T-cell (primary cell): ENCODE data around the gene TSEN15. TPM values are rescaled to one million over a fixed set of nuclear protein-coding genes. Genes with fewer than 3 reads are reported as not detected.
A peak's percentile ranks its signal among the peaks of the same experiment; 100 is the strongest.

Experiments
- ATAC-seq, 4 experiments: fragments of 200-7000 bp in 3 of 4; fragments of 150-1000 bp in 1 of 4; cut with Tn5 transposase; replicated peaks in 1 of 4; 1 replicate in 3 of 4; 2 replicates in 1 of 4; pipeline ENCODE4 v1.10.0; 2021; ENCODE audit warnings: moderate library complexity in 3 of 4, mild to moderate bottlenecking in 2 of 4, moderate number of reproducible peaks in 1 of 4
- CTCF ChIA-PET, 2 donors: fragments of 300-600 bp; sonication (Branson Sonifier 250); formaldehyde crosslinking; loops; one replicate each; lab custom pipeline; 2022; ENCODE audit warnings: antibody characterized with exemption in 2 of 2; lab: Charles Lee
- POLR2A ChIA-PET, 2 donors: fragments of 300-600 bp; sonication (Branson Sonifier 250); formaldehyde crosslinking; loops; one replicate each; lab custom pipeline; 2022; ENCODE audit warnings: antibody characterized with exemption in 2 of 2; lab: Charles Lee
- DNase-seq, 35 experiments: peaks; one replicate each; pipeline versions ENCODE4 v3.0.0 to v3.0.0-alpha.2; 2013 to 2023
- H3K27ac ChIP-seq: one replicate; pipeline ENCODE4 v1.5.1; 2013; ENCODE audit warnings: low read length
- H3K27me3 ChIP-seq, 2 experiments: replicated peaks in 1 of 2; 1 replicate in 1 of 2; 2 replicates in 1 of 2; pipeline versions ENCODE4 v1.6.1 to v1.7.0; 2013; ENCODE audit warnings: low read length in 1 of 2, mixed read lengths in 1 of 2; ENCODE audit not compliant: control insufficient read depth in 2 of 2, insufficient read depth in 2 of 2; ENCODE audit errors: extremely low read depth in 1 of 2
- H3K36me3 ChIP-seq, 2 donors: 1 replicate in 1 of 2; 2 replicates in 1 of 2; pipeline versions ENCODE4 v1.6.1 to v1.7.0; 2013; ENCODE audit warnings: low read length in 1 of 2; ENCODE audit not compliant: control insufficient read depth in 2 of 2, insufficient read depth in 1 of 2; ENCODE audit errors: extremely low read depth in 1 of 2
- H3K4me1 ChIP-seq, 2 experiments: 1 replicate in 1 of 2; 2 replicates in 1 of 2; pipeline versions ENCODE4 v1.6.1 to v1.7.0; 2013; ENCODE audit warnings: low read length in 2 of 2, mixed read lengths in 1 of 2; ENCODE audit not compliant: insufficient read depth in 2 of 2, control insufficient read depth in 1 of 2; ENCODE audit errors: extremely low read depth in 1 of 2
- H3K4me3 ChIP-seq, 2 donors: 1 replicate in 1 of 2; 2 replicates in 1 of 2; pipeline versions ENCODE4 v1.5.1 to v1.7.0; 2013; ENCODE audit warnings: mild to moderate bottlenecking in 2 of 2, low read length in 1 of 2, moderate library complexity in 1 of 2; ENCODE audit not compliant: control insufficient read depth in 1 of 2; ENCODE audit errors: extremely low read depth in 1 of 2
- H3K9me3 ChIP-seq: 2 replicates; pipeline ENCODE4 v1.7.0; 2013
- H3K27ac Mint-ChIP-seq, 2 donors: one replicate each; pipeline ENCODE4 v1.8.0; 2020 to 2021; ENCODE audit warnings: mild to moderate bottlenecking in 2 of 2, mixed read lengths in 2 of 2
- H3K27me3 Mint-ChIP-seq, 2 donors: one replicate each; pipeline ENCODE4 v1.8.0; 2021 to 2022; ENCODE audit warnings: mixed read lengths in 2 of 2
- H3K36me3 Mint-ChIP-seq: one replicate; pipeline ENCODE4 v1.8.0; 2021; ENCODE audit warnings: mixed read lengths
- H3K4me1 Mint-ChIP-seq, 3 donors: one replicate each; pipeline ENCODE4 v1.8.0; 2020 to 2022; ENCODE audit warnings: mixed read lengths in 3 of 3, mild to moderate bottlenecking in 1 of 3
- H3K4me3 Mint-ChIP-seq, 3 donors: one replicate each; pipeline ENCODE4 v1.8.0; 2020 to 2022; ENCODE audit warnings: mild to moderate bottlenecking in 3 of 3, mixed read lengths in 3 of 3, moderate library complexity in 3 of 3
- H3K9me3 Mint-ChIP-seq, 3 donors: one replicate each; pipeline ENCODE4 v1.8.0; 2020 to 2022; ENCODE audit warnings: mixed read lengths in 3 of 3
- WGBS: methylation state at CpG from one replicate; pipeline ENCODE4 v1.1.5; 2013; ENCODE audit warnings: missing lambda C conversion rate; ENCODE audit not compliant: insufficient coverage; 5-methylcytosine and 5-hydroxymethylcytosine counted together
- total RNA-seq, 35 experiments: library from RNA in 6 of 35; stranded (reverse) in 6 of 35; fragments of 120-200 nt in 1 of 35; gene quantifications; one replicate each; pipeline versions ENCODE4 v1.2.1 to v1.2.4 and lab custom pipeline; 2013 to 2026

The TSEN15 gene
- total RNA-seq, 5 donors from 2014 or later (not counting 1 experiment from before 2014, with no cell fraction given), result 22.1 to 39.8 (median 35.4) TPM

- Histone ChIP-seq H3K4me3 (no peak overlapping the region), H3K4me1 (peaks cover 12 to 14% of the 10 kb centered on the region in 2 experiments), H3K36me3 (no peaks in the 10 kb centered on the region), H3K27me3 (no peaks in the 10 kb centered on the region), H3K9me3 (no peaks in the 10 kb centered on the region), H3K27ac (no peak overlapping the region)
- Mint-ChIP-seq H3K9me3 (no peaks in the 10 kb centered on the region), H3K4me1 (peaks cover 25 to 30% (median 28%) of the 10 kb centered on the region in 3 donors), H3K27ac (no peak overlapping the region), H3K27me3 (peaks cover 13 to 17% of the 10 kb centered on the region in 2 donors), H3K36me3 (no peaks in the 10 kb centered on the region), H3K4me3 (no peak overlapping the region)
- POLR2A ChIA-PET, result interaction anchor here in 1 of 2 donors (0.6 kb wide), 1 partner anchor 463 kb away, joined by 3 read pairs; no protein-coding TSS in a partner anchor
- ATAC-seq (no peak), DNase-seq (no peak)
- no CpG with 5 or more reads among the region's 4 CpGs for WGBS
- CTCF ChIA-PET, result no interaction called here
Measured at GRCh38 chr1:184048561-184049240, 2.8 kb upstream of the TSEN15 start.

GRCh38 chr1:184049291-184049690 is 2.2 kb upstream of the TSEN15 start:
- Mint-ChIP-seq H3K36me3 (peaks cover 2% of the 10 kb centered on the region), H3K27ac (no peak overlapping the region), H3K9me3 (no peaks in the 10 kb centered on the region), H3K27me3 (peaks cover 12 to 16% of the 10 kb centered on the region in 2 donors), H3K4me1 (peaks cover 30 to 35% (median 34%) of the 10 kb centered on the region in 3 donors), H3K4me3 (no peak overlapping the region)
- WGBS, result 100% methylated on average over 1 of the region's 2 CpGs
- H3K4me3 ChIP-seq, result no peak overlapping the region
- DNase-seq (no peak), ATAC-seq (no peak)
- H3K27ac ChIP-seq, result no peak overlapping the region
- CTCF ChIA-PET, result no interaction called here
- POLR2A ChIA-PET, result no interaction called here
- H3K27me3 ChIP-seq, result no peaks in the 10 kb centered on the region
- peaks cover 12 to 15% of the 10 kb centered on the region in 2 experiments for H3K4me1 ChIP-seq
- H3K9me3 ChIP-seq, result no peaks in the 10 kb centered on the region
- H3K36me3 ChIP-seq, result no peaks in the 10 kb centered on the region

GRCh38 chr1:184049836-184050468 is 1.6 kb upstream of the TSEN15 start:
- no peak for DNase-seq
- Mint-ChIP-seq H3K36me3 (peaks cover 9% of the 10 kb centered on the region), H3K9me3 (no peaks in the 10 kb centered on the region), H3K4me3 (peak overlapping the region; percentile 22 to 99 (median 96)), H3K4me1 (peaks cover 35 to 41% (median 38%) of the 10 kb centered on the region in 3 donors), H3K27ac (peak overlapping the region; percentile 99), H3K27me3 (peaks cover 12 to 16% of the 10 kb centered on the region in 2 donors)
- CTCF ChIA-PET, result interaction anchor here in 1 of 2 donors (0.9 kb wide), 1 partner anchor 134 kb away, joined by 3 read pairs; no protein-coding TSS in a partner anchor
- ATAC-seq, result no peak
- H3K36me3 ChIP-seq, result peaks cover 0 to 1% of the 10 kb centered on the region in 2 donors
- no peak overlapping the region for H3K4me3 ChIP-seq
- H3K27ac ChIP-seq, result no peak overlapping the region
- H3K4me1 ChIP-seq, result peaks cover 12 to 15% of the 10 kb centered on the region in 2 experiments
- H3K9me3 ChIP-seq, result no peaks in the 10 kb centered on the region
- no peaks in the 10 kb centered on the region for H3K27me3 ChIP-seq
- POLR2A ChIA-PET, result no interaction called here
- WGBS, result no CpG with 5 or more reads among the region's 2 CpGs

GRCh38 chr1:184050636-184051035 is 894 bp upstream of the TSEN15 start:
- ATAC-seq (no peak), DNase-seq (peak in 1 of 35 experiments; percentile 12)
- Mint-ChIP-seq H3K27ac (peak overlapping the region; percentile 99), H3K27me3 (peaks cover 12 to 16% of the 10 kb centered on the region in 2 donors), H3K4me3 (peak overlapping the region; percentile 96 to 99 (median 99)), H3K9me3 (no peaks in the 10 kb centered on the region), H3K4me1 (peaks cover 38 to 43% (median 41%) of the 10 kb centered on the region in 3 donors), H3K36me3 (peaks cover 12% of the 10 kb centered on the region)
- Histone ChIP-seq H3K4me1 (peaks cover 12 to 15% of the 10 kb centered on the region in 2 experiments), H3K27ac (peak overlapping the region; percentile 75), H3K27me3 (no peaks in the 10 kb centered on the region), H3K36me3 (peaks cover 0 to 3% of the 10 kb centered on the region in 2 donors), H3K4me3 (no peak overlapping the region), H3K9me3 (no peaks in the 10 kb centered on the region)
- ChIA-PET POLR2A (no interaction called here), CTCF (interaction anchor here in 1 of 2 donors (0.9 kb wide), 1 partner anchor 135 kb away, joined by 3 read pairs; no protein-coding TSS in a partner anchor)

GRCh38 chr1:184051138-184051484 is 419 bp upstream of the TSEN15 start:
- ChIA-PET POLR2A (interaction anchor here in 1 of 2 donors (0.6 to 0.7 kb wide), 2 partner anchors 9 to 13 kb away, joined by 3 to 10 read pairs; no protein-coding TSS in a partner anchor), CTCF (interaction anchor here (0.7 to 0.9 kb wide), 5 partner anchors 20 to 366 kb away, joined by 3 to 4 read pairs (median 4); no protein-coding TSS in a partner anchor)
- WGBS, result 0% methylated on average over 3 of the region's 6 CpGs
- Mint-ChIP-seq H3K27me3 (peaks cover 12 to 16% of the 10 kb centered on the region in 2 donors), H3K4me1 (peaks cover 38 to 43% (median 41%) of the 10 kb centered on the region in 3 donors), H3K27ac (peak overlapping the region; percentile 99), H3K36me3 (peaks cover 12% of the 10 kb centered on the region), H3K4me3 (peak overlapping the region; percentile 96 to 99 (median 99)), H3K9me3 (no peaks in the 10 kb centered on the region)
- peak overlapping the region; percentile 75 for H3K27ac ChIP-seq
- no peaks in the 10 kb centered on the region for H3K9me3 ChIP-seq
- peak overlapping the region; percentile 71 to 99 for H3K4me3 ChIP-seq
- H3K36me3 ChIP-seq, result peaks cover 0 to 3% of the 10 kb centered on the region in 2 donors
- no peak for DNase-seq
- H3K4me1 ChIP-seq, result peaks cover 12 to 15% of the 10 kb centered on the region in 2 experiments
- H3K27me3 ChIP-seq, result no peaks in the 10 kb centered on the region
- peak; percentile 24 to 38 (median 36) for ATAC-seq

GRCh38 chr1:184052194-184052559 is 647 bp downstream of the TSEN15 start:
- no peak for ATAC-seq
- Mint-ChIP-seq H3K4me3 (peak overlapping the region; percentile 96 to 99 (median 99)), H3K9me3 (no peaks in the 10 kb centered on the region), H3K4me1 (peaks cover 44 to 49% (median 49%) of the 10 kb centered on the region in 3 donors), H3K27me3 (peaks cover 10 to 16% of the 10 kb centered on the region in 2 donors), H3K36me3 (peaks cover 19% of the 10 kb centered on the region), H3K27ac (peak overlapping the region; percentile 96 to 99)
- Histone ChIP-seq H3K9me3 (no peaks in the 10 kb centered on the region), H3K27me3 (no peaks in the 10 kb centered on the region), H3K27ac (peak overlapping the region; percentile 43), H3K36me3 (peaks cover 0 to 6% of the 10 kb centered on the region in 2 donors), H3K4me3 (peak overlapping the region; percentile 71 to 99), H3K4me1 (peaks cover 12 to 15% of the 10 kb centered on the region in 2 experiments)
- CTCF ChIA-PET, result no interaction called here
- POLR2A ChIA-PET, result no interaction called here
- no peak for DNase-seq
- WGBS, result 11% methylated on average over 5 of the region's 7 CpGs
